Measurements from ENCODE around the gene IQCH. TPM values are rescaled to one million over a fixed set of nuclear protein-coding genes. Genes with fewer than 3 reads are reported as not detected.

Gene IQCH
- total RNA-seq, 1 experiment from 2014 or later = 1.9 TPM

- TF ChIP-seq NFATC4 (CRISPR knock-in tag; IDR thresholded peaks at IDR 0.05) (0 out of 2 replicates have a peak, but pooled peaks have one; percentile 28), ZSCAN18 (CRISPR knock-in tag; IDR thresholded peaks at IDR 0.05) (no peak), ZNF317 (CRISPR knock-in tag; IDR thresholded peaks at IDR 0.05; ENCODE audit: borderline replicate concordance, low read depth) (no peak), SMAD4 (CRISPR knock-in tag; IDR thresholded peaks at IDR 0.05) (no peak), ZNF423 (CRISPR knock-in tag; IDR thresholded peaks at IDR 0.05) (0 out of 2 replicates have a peak, but pooled peaks have one; percentile 30)
These were observed 294.5 kb downstream of the IQCH start (continued) for GRCh38 chr15:67548862-67549651.

- CTCF ChIA-PET = interaction anchor here (0.5 kb wide), 1 partner anchor 93 kb away, joined by 3 read pairs; no protein-coding TSS in a partner anchor
These were observed 295.1 kb downstream of the IQCH start for GRCh38 chr15:67549736-67550135.

GRCh38 chr15:67550522-67550921 is 295.9 kb downstream of the IQCH start:
- Mint-ChIP-seq H3K27ac (no peak overlapping the region), H3K27me3 (ENCODE audit: low read depth) (no peaks in the 10 kb centered on the region), H3K4me1 (peaks cover 26% of the 10 kb centered on the region), H3K36me3 (peaks cover 11% of the 10 kb centered on the region), H3K9me3 (no peaks in the 10 kb centered on the region), H3K4me3 (no peak overlapping the region)
- DNase-seq (ENCODE audit: low spot score) (no peak), ATAC-seq (no peak)
- POLR2A ChIA-PET = no interaction called here
- CTCF ChIA-PET = no interaction called here
- TF ChIP-seq ZNF416 (CRISPR knock-in tag; IDR thresholded peaks at IDR 0.05) = no peak
- TF ChIP-seq ZNF263 (CRISPR knock-in tag; IDR thresholded peaks at IDR 0.05; ENCODE audit: low read depth) = no peak
- TF ChIP-seq EMX1 (CRISPR knock-in tag; IDR thresholded peaks at IDR 0.05) = no peak
- TF ChIP-seq E2F5 (CRISPR knock-in tag; IDR thresholded peaks at IDR 0.05) = no peak
- no peak for TF ChIP-seq ZNF138 (CRISPR knock-in tag; conservative IDR thresholded peaks at IDR 0.05)
- no peak for TF ChIP-seq TEAD4 (CRISPR knock-in tag; IDR thresholded peaks at IDR 0.05)
- TF ChIP-seq FOXP4 (CRISPR knock-in tag; IDR thresholded peaks at IDR 0.05) = no peak
- no peak for TF ChIP-seq USF1 (CRISPR knock-in tag; IDR thresholded peaks at IDR 0.05)
- TF ChIP-seq GTF2I (CRISPR knock-in tag; conservative IDR thresholded peaks at IDR 0.05) = no peak
- TF ChIP-seq ZMAT4 (CRISPR knock-in tag; IDR thresholded peaks at IDR 0.05) = no peak

More at GRCh38 chr15:67549736-67550135, 295.1 kb downstream of the IQCH start:
- H3K27ac Mint-ChIP-seq = no peak overlapping the region; the same call in 1 of the 2 replicates
- no peak overlapping the region for H3K4me3 Mint-ChIP-seq
- POLR2A ChIA-PET = no interaction called here
- H3K4me1 Mint-ChIP-seq = peaks cover 26% of the 10 kb centered on the region
- H3K27me3 Mint-ChIP-seq (ENCODE audit: low read depth) = no peaks in the 10 kb centered on the region
- no peaks in the 10 kb centered on the region for H3K9me3 Mint-ChIP-seq
- ATAC-seq (no peak), DNase-seq (ENCODE audit: low spot score) (no peak)
- TF ChIP-seq RELA (CRISPR knock-in tag; IDR thresholded peaks at IDR 0.05; ENCODE audit: borderline replicate concordance) (no peak), ZNF671 (CRISPR knock-in tag; IDR thresholded peaks at IDR 0.05) (no peak), CREB1 (CRISPR knock-in tag; IDR thresholded peaks at IDR 0.05) (no peak), MLX (CRISPR knock-in tag; IDR thresholded peaks at IDR 0.05) (no peak), ZNF219 (CRISPR knock-in tag; IDR thresholded peaks at IDR 0.05; ENCODE audit: borderline replicate concordance) (no peak), TP53 (CRISPR knock-in tag; IDR thresholded peaks at IDR 0.05) (no peak), USF1 (CRISPR knock-in tag; IDR thresholded peaks at IDR 0.05) (no peak), E2F4 (CRISPR knock-in tag; IDR thresholded peaks at IDR 0.05; ENCODE audit: borderline replicate concordance, low read depth) (no peak), ZMAT4 (CRISPR knock-in tag; IDR thresholded peaks at IDR 0.05) (no peak), KAT7 (CRISPR knock-in tag; IDR thresholded peaks at IDR 0.05; ENCODE audit: borderline replicate concordance) (no peak), NR3C1 (CRISPR knock-in tag; conservative IDR thresholded peaks at IDR 0.05; ENCODE audit: low read depth) (no peak)
- peaks cover 9% of the 10 kb centered on the region; the same call in 1 of the 2 replicates for H3K36me3 Mint-ChIP-seq
